Keratinocyte (primary cell): Measurements from ENCODE around the gene SLC25A1.

Source experiments
- EZH2 ChIP-seq: IDR thresholded peaks from one replicate; pipeline ENCODE4 v1.6.1; 2012; ENCODE audit warnings: inconsistent platforms, mild to moderate bottlenecking, low read length, moderate library complexity
- TF ChIP-seq, protein P1 (sequence below), 3 experiments: IDR thresholded peaks in 1 of 3; conservative IDR thresholded peaks in 1 of 3; optimal IDR thresholded peaks in 1 of 3; 2 replicates in 2 of 3; 3 replicates in 1 of 3; pipeline versions ENCODE3 to v1.5.1; 2011; ENCODE audit warnings: low read length in 3 of 3, mild to moderate bottlenecking in 3 of 3, moderate library complexity in 2 of 3, control low read depth in 1 of 3, inconsistent platforms in 1 of 3; ENCODE audit not compliant: insufficient read depth in 2 of 3; ENCODE audit errors: extremely low read depth in 1 of 3

DNA sequence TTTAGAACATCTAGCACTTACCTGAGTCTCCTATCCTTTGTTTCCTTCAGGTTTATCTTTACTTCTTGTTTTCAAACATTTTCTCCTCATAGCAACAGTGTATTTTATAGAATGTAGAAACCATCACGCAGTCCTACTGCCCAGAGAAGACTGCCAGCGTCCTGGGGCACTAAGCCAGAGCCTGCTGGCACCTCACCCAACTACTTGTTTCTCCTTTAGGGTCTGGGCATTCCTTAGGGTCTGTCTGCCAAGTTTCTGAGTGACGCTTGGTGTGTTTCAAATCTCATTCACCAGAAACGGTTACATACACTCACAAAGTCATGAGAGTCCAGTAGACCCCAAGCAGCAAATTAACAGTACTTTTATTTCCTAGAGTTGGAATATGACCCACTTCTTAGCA, 49.6 kb upstream of the SLC25A1 start:
- TF ChIP-seq, protein P1, sequence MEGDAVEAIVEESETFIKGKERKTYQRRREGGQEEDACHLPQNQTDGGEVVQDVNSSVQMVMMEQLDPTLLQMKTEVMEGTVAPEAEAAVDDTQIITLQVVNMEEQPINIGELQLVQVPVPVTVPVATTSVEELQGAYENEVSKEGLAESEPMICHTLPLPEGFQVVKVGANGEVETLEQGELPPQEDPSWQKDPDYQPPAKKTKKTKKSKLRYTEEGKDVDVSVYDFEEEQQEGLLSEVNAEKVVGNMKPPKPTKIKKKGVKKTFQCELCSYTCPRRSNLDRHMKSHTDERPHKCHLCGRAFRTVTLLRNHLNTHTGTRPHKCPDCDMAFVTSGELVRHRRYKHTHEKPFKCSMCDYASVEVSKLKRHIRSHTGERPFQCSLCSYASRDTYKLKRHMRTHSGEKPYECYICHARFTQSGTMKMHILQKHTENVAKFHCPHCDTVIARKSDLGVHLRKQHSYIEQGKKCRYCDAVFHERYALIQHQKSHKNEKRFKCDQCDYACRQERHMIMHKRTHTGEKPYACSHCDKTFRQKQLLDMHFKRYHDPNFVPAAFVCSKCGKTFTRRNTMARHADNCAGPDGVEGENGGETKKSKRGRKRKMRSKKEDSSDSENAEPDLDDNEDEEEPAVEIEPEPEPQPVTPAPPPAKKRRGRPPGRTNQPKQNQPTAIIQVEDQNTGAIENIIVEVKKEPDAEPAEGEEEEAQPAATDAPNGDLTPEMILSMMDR (optimal IDR thresholded peaks at IDR 0.05 in 1 of 3, IDR thresholded peaks at IDR 0.05 in 1 of 3, conservative IDR thresholded peaks at IDR 0.05 in 1 of 3; ENCODE audit: extremely low read depth in 1 of 3, insufficient read depth in 2 of 3, low read length in 3 of 3): no peak
- no peak for TF ChIP-seq EZH2
